ENCODE data around the gene C11orf97. TPM values are rescaled to one million over a fixed set of nuclear protein-coding genes. Genes with fewer than 3 reads are reported as not detected.

C11orf97 gene
- total RNA-seq, 4 donors from 2014 or later = not detected

GRCh38 chr11:94513091-94513490 is 830 bp downstream of the C11orf97 start:
- TF ChIP-seq POLR2A (IDR thresholded peaks at IDR 0.05) = no peak
- TF ChIP-seq CTCF (IDR thresholded peaks at IDR 0.05 in 4 of 5, conservative IDR thresholded peaks at IDR 0.05 in 1 of 5) = no peak
- H3K4me3 ChIP-seq = peak overlapping the region in 1 of 4 donors; percentile 45
- ATAC-seq = no peak

GRCh38 chr11:94515398-94515797 is 3.1 kb downstream of the C11orf97 start:
- no peak for TF ChIP-seq CTCF (IDR thresholded peaks at IDR 0.05 in 4 of 5, conservative IDR thresholded peaks at IDR 0.05 in 1 of 5)
- no peak for TF ChIP-seq POLR2A (IDR thresholded peaks at IDR 0.05)
- DNase-seq = no peak
- H3K27me3 ChIP-seq = peaks cover 0 to 2% (median 0%) of the 10 kb centered on the region in 3 donors
- ATAC-seq = no peak
- no peaks in the 10 kb centered on the region for H3K9me3 ChIP-seq
- no peak overlapping the region for H3K4me3 ChIP-seq
- in situ Hi-C loops (cut with MboI; ENCODE audit: low sequenced_read_pairs in 4 of 4) (loop anchor here in 2 of 4 donors (5.0 to 25.0 kb wide), 2 partner anchors 82 to 628 kb away; no protein-coding TSS in a partner anchor), intact Hi-C loops (cut with DNase I; ENCODE audit: low total_unique reads) (no loop called here)
- peaks cover 0 to 9% of the 10 kb centered on the region in 2 donors for H3K4me1 ChIP-seq
- no peak overlapping the region for H3K27ac ChIP-seq
- no peaks in the 10 kb centered on the region for H3K36me3 ChIP-seq

More at GRCh38 chr11:94513091-94513490, 830 bp downstream of the C11orf97 start:
- intact Hi-C loops (cut with DNase I; ENCODE audit: low total_unique reads) (no loop called here), in situ Hi-C loops (cut with MboI; ENCODE audit: low sequenced_read_pairs in 4 of 4) (loop anchor here in 1 of 4 donors (25.0 kb wide), 1 partner anchor 626 kb away; no protein-coding TSS in a partner anchor)
- peaks cover 0 to 9% of the 10 kb centered on the region in 2 donors for H3K4me1 ChIP-seq
- H3K27ac ChIP-seq = no peak overlapping the region
- peaks cover 0 to 2% (median 0%) of the 10 kb centered on the region in 3 donors for H3K27me3 ChIP-seq
- no peak for DNase-seq
- no peaks in the 10 kb centered on the region for H3K9me3 ChIP-seq
- no peaks in the 10 kb centered on the region for H3K36me3 ChIP-seq

- H3K36me3 ChIP-seq = no peaks in the 10 kb centered on the region
- no peak overlapping the region for H3K27ac ChIP-seq
- no peak overlapping the region for H3K4me3 ChIP-seq
- H3K4me1 ChIP-seq = peaks cover 0 to 9% of the 10 kb centered on the region in 2 donors
- no peak for TF ChIP-seq CTCF (IDR thresholded peaks at IDR 0.05 in 4 of 5, conservative IDR thresholded peaks at IDR 0.05 in 1 of 5)
- TF ChIP-seq POLR2A (IDR thresholded peaks at IDR 0.05) = no peak
- no peaks in the 10 kb centered on the region for H3K9me3 ChIP-seq
- in situ Hi-C loops (cut with MboI; ENCODE audit: low sequenced_read_pairs in 4 of 4) = loop anchor here in 2 of 4 donors (5.0 to 25.0 kb wide), 2 partner anchors 81 to 629 kb away; no protein-coding TSS in a partner anchor
- intact Hi-C loops (cut with DNase I; ENCODE audit: low total_unique reads) = no loop called here
- peaks cover 0 to 2% (median 0%) of the 10 kb centered on the region in 3 donors for H3K27me3 ChIP-seq
- no peak for DNase-seq
- ATAC-seq = no peak
Measured at GRCh38 chr11:94516725-94517124, 4.5 kb downstream of the C11orf97 start.

GRCh38 chr11:94518300-94518699 is 6.0 kb downstream of the C11orf97 start:
- TF ChIP-seq CTCF (IDR thresholded peaks at IDR 0.05 in 4 of 5, conservative IDR thresholded peaks at IDR 0.05 in 1 of 5) (no peak), POLR2A (IDR thresholded peaks at IDR 0.05) (no peak)
- Histone ChIP-seq H3K4me3 (no peak overlapping the region), H3K27ac (no peak overlapping the region), H3K36me3 (no peaks in the 10 kb centered on the region), H3K9me3 (no peaks in the 10 kb centered on the region), H3K27me3 (no peaks in the 10 kb centered on the region), H3K4me1 (no peaks in the 10 kb centered on the region)
- intact Hi-C loops (cut with DNase I; ENCODE audit: low total_unique reads) = loop anchor here (2.0 kb wide), 1 partner anchor 45 kb away; no protein-coding TSS in a partner anchor
- ATAC-seq = no peak
- in situ Hi-C loops (cut with MboI; ENCODE audit: low sequenced_read_pairs in 4 of 4) = loop anchor here in 2 of 4 donors (5.0 to 25.0 kb wide), 2 partner anchors 79 to 631 kb away; no protein-coding TSS in a partner anchor
- no peak for DNase-seq

Data from gastrocnemius medialis (tissue), 4 donors.